ENCODE results near the gene ADGRL3.

Gene ADGRL3

DNA sequence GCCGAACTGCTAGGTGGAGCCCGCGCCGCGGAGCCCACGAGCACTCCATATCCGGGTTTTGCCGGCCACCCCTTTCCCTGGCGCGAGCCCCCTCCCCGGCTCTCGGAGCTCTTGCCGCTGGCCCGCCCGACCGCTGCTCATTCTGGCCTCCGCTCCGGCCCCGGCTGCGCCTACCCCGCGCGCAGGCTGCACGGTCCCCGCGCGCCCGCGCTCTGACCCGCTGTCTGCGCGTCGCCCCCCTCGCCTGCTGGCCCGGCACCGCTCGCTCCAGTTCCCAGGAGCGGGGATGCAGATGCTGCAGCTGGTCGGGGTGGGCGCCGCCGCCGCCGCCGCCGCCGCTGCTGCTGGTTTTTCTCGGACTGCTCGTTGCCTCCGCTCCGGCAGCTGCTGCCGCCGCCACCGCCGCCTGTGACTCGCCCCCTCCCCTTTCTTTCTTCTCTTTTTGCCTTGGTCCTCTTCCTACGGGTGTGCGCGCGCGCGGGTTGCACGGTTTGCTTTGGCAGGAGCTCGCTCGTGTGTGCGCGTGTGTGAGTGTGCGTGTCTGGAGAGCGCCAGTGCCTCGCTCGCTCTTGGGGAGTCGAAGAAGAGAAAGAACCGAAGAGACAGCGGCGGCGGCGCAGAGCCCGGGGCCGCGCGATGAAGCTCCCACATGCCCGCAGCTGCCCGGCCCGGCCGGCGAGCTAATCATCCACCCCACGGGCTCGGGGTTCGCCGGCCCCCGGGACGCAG is at the start of gene ADGRL3:
TSS of gene ADGRL3 (plus strand) at position 140 of the 729 bp plus-strand sequence.
- no peak for DNase-seq

- DNase-seq, result no peak
These were observed 47.7 kb upstream of the ADGRL3 start for GRCh38 chr4:61152433-61152832.

DNA sequence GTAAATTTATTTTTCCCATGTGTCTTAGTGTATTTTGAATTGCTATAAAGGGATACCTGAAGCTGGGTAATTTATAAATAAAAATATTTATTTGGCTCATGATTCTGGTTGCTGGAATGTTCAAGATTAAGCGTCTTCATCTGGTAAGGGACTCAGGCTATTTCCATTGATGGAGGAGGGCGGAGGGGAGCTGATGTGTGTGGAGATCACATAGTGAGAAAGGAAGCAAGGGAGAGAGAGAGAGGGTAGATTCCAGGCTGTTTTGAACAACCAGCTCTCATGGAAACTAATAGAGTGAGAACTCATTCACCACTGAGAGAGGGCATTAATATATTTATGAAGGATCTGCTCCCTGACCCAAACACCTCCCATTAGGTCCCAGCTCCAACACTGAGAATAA is 39.6 kb upstream of the ADGRL3 start:
- DNase-seq, result no peak

- no peak for DNase-seq
These were observed 38.0 kb upstream of the ADGRL3 start for GRCh38 chr4:61162116-61162515.

- DNase-seq, result no peak
These were observed 26.3 kb upstream of the ADGRL3 start for GRCh38 chr4:61173799-61174198.

DNA sequence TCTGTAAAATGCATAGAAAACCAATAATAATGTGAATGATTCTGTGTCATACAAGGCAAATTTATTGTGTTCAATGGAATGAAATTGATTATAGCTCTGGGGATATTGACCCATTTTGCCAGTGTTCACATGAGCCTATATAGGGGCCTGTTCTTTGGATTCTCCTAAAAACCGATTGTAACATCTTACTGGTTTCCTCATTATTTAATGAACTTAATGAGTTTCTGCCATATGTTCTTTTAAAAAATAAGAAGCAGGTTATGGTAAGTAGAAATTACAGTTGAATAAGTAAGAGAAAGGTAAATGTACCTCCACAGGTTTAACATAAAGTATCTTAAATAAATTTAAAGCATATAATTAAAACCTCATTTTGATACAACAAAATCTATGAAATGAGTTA is 24.6 kb upstream of the ADGRL3 start:
- no peak for DNase-seq

- no peak for DNase-seq
These were observed 22.8 kb upstream of the ADGRL3 start for GRCh38 chr4:61177367-61177766.

GRCh38 chr4:61180405-61180804 is 19.7 kb upstream of the ADGRL3 start:
- no peak for DNase-seq

GRCh38 chr4:61182915-61183314 is 17.2 kb upstream of the ADGRL3 start:
- DNase-seq, result no peak

DNA sequence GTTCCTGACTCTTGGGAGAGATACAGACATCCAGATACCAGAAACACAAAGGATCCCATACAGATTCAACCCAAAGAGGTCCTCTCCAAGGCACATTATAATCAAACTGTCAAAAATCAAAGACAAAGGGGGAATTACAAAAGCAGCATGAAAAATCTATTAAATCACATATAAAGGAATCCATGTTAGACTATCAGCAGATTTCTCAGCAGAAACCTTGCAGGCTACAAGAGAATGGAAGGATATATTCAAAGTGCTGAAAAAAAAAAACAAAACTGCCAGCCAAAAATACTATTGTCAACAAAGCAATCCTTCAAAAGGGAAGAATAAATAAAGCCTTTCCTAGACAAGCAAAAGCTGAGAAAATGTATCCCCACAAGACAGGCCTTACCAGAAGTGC is 14.8 kb upstream of the ADGRL3 start:
- no peak for DNase-seq

DNA sequence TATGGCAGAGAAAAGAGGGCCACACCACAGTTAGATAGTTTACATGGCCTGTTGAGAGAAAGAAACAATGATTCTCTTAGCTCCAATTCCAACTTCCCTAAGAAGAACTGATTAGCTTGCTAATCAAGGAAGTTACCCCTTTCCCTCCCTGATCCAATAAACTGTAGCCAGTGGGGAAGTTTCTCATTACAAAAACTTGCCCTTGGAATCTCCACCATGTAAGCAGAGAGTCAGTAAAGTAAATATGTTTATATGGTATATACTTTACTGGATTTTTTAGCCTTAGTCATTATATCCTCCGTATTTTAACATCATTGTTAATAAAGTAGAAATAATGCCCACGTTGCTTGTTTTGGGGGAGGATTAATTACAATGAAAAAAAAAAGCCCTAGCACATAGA is 7.7 kb upstream of the ADGRL3 start:
- no peak for DNase-seq

- DNase-seq, result no peak
These were observed 6.3 kb upstream of the ADGRL3 start for GRCh38 chr4:61193863-61194262.

GRCh38 chr4:61194571-61194970 is 5.6 kb upstream of the ADGRL3 start:
- no peak for DNase-seq

DNA sequence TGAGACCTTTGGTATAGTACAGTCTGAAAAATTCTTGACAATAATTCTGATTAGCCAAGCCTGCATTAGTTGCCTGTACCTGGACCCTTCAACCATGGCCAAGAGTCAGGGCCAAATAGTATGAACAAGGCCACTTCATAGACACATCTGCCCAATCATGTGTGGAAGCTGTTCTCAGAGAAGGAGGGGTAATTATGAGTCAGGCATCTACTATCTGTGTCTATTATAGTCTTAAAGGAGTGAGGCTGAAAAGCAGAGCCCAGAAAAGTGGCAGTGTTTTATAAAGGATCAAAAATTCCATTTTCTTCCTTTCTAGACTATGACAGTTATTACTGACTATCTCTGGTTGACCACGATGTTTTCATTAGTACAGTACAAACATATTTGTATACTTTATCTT is 5.0 kb upstream of the ADGRL3 start:
- no peak for DNase-seq

- DNase-seq, result no peak
These were observed 1.4 kb upstream of the ADGRL3 start for GRCh38 chr4:61198686-61199085.

- DNase-seq, result no peak
These were observed 296 bp upstream of the ADGRL3 start for GRCh38 chr4:61199873-61200186.

DNA sequence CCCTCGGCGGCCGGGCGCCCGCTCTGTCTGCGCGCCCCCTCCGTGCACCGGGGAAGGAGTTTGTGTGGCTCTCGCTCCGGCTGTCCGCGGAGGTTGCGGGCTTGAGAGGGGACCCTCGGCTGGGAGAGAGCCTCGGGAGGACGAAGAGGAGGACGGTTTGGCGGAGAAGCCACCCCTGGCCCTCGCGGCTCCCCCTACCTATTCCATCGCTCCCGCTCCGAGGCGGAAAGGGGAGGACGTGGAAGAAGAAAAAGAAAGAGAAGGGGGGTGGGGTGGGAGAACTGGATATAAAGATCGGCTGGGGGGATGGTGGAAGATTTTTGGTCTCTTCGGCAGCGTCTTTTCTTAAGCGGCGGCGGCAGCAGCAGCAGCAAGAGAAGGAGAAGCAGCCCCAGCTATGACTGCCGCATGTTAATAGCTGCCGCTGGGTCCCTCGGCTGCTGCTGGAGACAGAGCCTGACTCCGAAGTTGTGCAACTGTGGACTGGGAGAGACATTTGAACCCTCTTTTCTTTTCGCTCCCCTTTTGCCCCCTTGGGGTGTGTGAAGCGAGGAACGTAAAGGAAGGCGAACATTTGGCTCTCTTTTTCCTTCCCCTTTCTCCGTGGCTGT is 895 bp downstream of the ADGRL3 start:
- DNase-seq, result no peak

GRCh38 chr4:61201561-61201960 is 1.4 kb downstream of the ADGRL3 start:
- DNase-seq, result no peak

- no peak for DNase-seq
These were observed 2.0 kb downstream of the ADGRL3 start for GRCh38 chr4:61201961-61202637.

DNA sequence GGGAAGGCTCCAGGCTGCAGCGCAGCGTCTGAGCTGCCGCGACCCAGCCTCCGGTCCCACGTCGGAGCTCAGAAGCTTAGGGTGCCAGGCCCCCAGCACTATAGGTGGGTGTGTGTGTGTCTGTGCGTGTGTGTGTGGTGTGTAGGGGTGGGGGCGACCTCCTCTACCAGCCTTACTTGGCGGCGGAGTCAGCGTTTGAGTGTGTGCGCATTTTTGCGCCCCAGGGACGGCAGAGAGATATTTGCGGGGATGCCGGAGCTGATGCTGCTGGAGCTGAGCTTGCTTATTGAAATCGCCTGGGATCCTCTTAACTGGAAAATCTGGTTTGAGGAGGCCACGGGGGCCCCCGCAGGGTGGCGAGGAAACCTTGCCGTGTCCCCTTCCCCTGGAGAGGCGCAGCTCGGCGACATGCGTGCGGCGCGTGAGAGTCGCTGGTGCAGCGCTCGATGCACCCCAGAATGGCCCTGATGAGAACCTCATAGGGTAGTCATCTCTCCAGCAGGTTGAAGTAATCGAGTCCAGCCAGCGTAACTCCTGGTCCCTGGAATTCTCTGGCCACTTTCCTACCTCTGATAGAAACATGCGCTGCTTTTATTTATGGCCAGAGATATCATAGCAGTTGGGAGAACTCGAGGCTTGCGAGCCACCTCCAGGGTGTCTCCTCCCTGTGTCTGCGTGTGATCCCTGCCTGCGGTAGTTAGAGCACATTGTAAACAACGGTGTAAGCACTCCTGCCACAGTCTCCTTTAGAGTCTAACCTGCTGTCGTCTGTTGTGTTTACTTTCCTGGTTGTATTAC is 2.7 kb downstream of the ADGRL3 start:
- no peak for DNase-seq

- no peak for DNase-seq
These were observed 3.3 kb downstream of the ADGRL3 start for GRCh38 chr4:61203436-61203790.

- DNase-seq, result no peak
These were observed 4.4 kb downstream of the ADGRL3 start for GRCh38 chr4:61204353-61205060.

DNA sequence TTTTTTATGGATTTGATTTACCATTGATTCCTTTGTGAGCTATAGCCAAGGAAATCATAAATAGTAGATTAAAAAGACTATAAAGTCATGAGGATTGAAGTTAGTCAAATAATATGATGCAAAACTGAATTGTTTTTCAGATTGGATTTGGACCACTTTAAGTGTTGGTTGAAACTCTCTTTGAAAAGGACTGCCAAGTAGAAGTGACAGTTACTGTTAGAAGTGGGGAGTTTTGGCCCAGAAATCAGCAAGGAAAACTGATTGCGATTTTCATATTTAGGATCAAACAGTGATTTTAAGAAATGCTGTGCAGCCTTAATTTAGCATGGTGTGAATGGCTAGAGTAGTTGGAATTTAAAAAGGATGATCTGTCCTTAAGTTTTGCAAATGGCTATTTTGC is 4.9 kb downstream of the ADGRL3 start:
- no peak for DNase-seq
